ENCODE data around the gene RGS3. TPM values are rescaled to one million over a fixed set of nuclear protein-coding genes. Genes with fewer than 3 reads are reported as not detected.

Gene RGS3
- total RNA-seq, 1 donor from 2014 or later, result 233 TPM

GRCh38 chr9:113504725-113505590, 41.4 kb downstream of the RGS3 start:
- no peak for DNase-seq (ENCODE audit: low spot score)
- intact Hi-C loops (cut with DNase I), result loop anchor here (5.0 kb wide), 2 partner anchors 42 to 82 kb away; no protein-coding TSS in a partner anchor

- intact Hi-C loops (cut with DNase I), result no loop called here
- DNase-seq (ENCODE audit: low spot score), result no peak
These were observed 42.6 kb downstream of the RGS3 start for GRCh38 chr9:113506090-113506589.

DNA sequence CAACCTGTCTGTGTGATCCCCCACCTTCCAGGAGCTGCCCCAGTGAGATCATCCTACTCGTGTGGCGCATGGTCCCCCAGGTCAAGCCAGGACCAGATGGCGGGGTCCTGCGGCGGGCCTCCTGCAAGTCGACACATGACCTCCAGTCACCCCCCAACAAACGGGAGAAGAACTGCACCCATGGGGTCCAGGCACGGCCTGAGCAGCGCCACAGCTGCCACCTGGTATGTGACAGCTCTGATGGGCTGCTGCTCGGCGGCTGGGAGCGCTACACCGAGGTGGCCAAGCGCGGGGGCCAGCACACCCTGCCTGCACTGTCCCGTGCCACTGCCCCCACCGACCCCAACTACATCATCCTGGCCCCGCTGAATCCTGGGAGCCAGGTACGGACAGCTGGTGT, 43.7 kb downstream of the RGS3 start:
- DNase-seq (ENCODE audit: low spot score), result no peak
- intact Hi-C loops (cut with DNase I), result no loop called here

GRCh38 chr9:113508111-113508749, 44.7 kb downstream of the RGS3 start:
- intact Hi-C loops (cut with DNase I), result no loop called here
- DNase-seq (ENCODE audit: low spot score), result no peak

GRCh38 chr9:113509463-113509862, 45.9 kb downstream of the RGS3 start:
- intact Hi-C loops (cut with DNase I), result no loop called here
- no peak for DNase-seq (ENCODE audit: low spot score)

DNA sequence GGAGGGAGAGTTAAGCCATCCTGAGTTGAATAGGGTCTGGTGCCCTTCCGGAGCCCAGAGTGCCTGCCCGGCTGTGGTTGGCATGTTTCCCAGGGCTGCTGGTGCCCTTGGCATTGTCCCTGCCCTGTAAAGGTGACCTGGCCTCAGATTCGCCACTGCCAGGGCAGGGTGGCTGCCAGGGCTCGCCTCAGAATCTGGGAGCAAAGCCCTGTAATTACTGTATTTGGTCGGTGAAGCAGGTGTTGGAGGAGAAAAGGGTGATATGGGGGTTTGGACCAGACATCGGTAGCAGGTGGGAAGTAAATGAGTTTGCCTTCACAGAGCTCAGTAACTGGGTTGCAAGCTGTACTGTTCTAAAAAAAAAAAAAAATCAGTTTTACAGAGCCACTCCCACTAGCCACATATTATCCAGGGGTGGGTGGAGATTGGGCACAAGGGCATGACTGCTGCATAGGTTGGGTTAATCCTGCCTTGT, 47.6 kb downstream of the RGS3 start:
- peak; percentile 84 for DNase-seq (ENCODE audit: low spot score)
- intact Hi-C loops (cut with DNase I), result no loop called here

GRCh38 chr9:113511856-113512761, 48.6 kb downstream of the RGS3 start:
- no peak for DNase-seq (ENCODE audit: low spot score)
- intact Hi-C loops (cut with DNase I), result no loop called here

DNA sequence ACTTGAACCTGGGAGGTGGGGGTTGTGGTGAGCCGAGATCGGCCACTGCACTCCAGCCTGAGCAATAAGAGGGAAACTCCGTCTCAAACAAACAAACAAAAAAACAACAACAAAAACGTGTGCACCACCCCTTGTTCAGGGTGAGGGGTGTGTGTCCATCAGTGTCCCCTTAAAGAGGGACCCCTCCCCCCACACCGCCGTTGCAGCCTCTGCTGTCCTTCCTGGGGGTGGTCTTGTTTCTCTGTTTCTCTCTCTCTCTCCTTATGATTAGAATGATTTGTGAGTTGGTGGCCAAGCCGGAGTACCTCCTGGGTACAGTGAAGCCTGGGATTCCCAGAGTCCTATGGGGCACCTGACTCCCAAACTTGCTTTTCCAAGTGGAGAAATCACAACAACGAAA, 49.6 kb downstream of the RGS3 start:
- intact Hi-C loops (cut with DNase I), result no loop called here
- DNase-seq (ENCODE audit: low spot score), result no peak

- no peak for DNase-seq (ENCODE audit: low spot score)
- intact Hi-C loops (cut with DNase I), result no loop called here
These were observed 50.0 kb downstream of the RGS3 start for GRCh38 chr9:113513536-113513935.

DNA sequence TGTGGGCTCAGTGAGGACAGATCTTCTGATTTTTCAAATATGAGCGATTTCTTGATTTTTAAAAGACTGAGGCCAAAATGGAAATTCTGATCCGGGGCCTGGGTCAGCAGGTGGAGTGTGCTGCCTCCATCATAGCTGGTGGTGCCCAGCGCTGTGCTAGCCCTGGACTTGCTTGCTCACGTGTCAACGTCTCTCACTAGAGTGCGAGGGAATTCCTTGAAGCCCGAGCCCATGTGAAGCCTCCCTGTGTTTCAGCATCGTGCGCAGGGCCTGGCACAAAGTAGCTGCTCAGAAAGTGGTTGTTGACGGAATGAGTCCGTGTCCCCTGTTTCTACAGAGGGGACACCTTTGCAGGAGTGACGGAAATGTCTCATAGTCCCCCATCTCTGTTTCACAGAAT, 50.5 kb downstream of the RGS3 start:
- intact Hi-C loops (cut with DNase I), result no loop called here
- no peak for DNase-seq (ENCODE audit: low spot score)

DNA sequence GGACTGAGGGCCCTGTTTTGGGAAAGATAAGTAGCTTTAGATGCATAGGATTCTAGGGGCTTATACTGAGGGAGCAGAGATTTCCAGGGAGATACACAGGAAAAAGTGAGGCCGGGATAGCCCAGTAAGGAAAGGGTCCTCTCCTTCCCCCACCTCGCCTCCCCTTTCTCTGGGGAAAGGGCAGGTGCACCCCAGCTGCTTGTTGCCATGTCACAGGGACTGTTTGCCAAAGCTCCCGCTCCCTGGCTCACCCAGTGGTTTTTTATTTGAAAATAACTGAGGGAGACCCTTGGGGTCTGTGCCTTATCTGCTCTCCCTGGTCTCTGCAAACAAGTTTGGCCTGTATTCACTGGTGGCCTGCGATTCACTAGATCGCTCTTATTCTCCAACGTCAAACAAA, 51.2 kb downstream of the RGS3 start:
- intact Hi-C loops (cut with DNase I), result no loop called here
- no peak for DNase-seq (ENCODE audit: low spot score)

DNA sequence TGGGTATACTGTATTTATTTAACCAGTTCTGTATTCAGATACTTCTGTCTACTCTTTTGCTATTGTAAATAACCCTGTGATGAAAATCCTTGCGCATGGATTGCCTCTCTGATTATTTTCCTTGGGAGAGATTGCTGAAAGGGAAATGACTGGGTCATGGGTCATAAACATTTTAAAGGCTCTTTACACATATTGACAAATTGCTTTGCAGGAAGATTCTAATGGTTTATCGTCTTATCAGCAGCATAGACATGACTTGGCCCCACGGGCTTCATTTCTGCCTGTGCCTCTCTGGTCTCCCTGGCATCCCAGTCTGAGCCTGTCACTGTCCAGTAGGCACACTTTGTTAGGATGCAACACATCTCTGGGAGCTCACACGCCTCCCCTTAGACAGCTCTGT, 52.3 kb downstream of the RGS3 start:
- intact Hi-C loops (cut with DNase I), result no loop called here
- DNase-seq (ENCODE audit: low spot score), result no peak

DNA sequence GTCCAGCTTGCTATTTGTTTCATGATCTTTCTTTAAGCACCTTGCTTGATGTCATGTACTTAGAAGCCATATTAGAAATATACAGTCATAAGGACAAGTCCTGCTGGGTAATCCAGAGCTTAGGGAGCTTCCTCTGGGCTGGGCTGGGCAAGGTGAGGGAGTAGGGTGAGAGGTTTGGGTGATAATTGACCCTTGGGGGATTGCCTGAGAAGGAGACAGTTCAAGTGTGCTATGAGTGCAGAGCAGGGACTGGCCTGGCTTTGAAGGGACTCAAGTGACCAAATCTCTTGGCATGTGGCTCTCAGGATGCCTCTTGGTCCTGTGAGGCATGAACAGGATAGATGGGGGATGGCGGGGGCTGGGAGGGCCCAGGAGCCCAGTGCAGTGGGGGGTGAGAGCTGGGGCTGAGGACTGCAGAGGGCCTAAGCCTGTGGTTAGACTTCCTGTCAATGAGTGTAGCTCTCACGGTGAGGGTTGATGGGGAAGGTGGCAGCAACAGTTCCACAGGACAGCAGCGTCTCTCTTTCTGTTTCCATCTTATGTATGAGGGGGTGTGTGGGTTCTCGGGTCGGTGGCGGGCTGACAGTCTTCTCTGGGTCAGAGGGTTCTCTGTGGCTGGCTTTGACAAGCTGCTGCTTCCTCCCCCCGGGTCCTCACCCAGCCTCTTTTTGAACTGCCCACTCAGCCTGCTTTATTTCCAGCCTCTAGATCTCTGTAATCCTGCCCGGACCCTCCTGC, 53.5 kb downstream of the RGS3 start:
- intact Hi-C loops (cut with DNase I), result no loop called here
- DNase-seq (ENCODE audit: low spot score), result no peak

DNA sequence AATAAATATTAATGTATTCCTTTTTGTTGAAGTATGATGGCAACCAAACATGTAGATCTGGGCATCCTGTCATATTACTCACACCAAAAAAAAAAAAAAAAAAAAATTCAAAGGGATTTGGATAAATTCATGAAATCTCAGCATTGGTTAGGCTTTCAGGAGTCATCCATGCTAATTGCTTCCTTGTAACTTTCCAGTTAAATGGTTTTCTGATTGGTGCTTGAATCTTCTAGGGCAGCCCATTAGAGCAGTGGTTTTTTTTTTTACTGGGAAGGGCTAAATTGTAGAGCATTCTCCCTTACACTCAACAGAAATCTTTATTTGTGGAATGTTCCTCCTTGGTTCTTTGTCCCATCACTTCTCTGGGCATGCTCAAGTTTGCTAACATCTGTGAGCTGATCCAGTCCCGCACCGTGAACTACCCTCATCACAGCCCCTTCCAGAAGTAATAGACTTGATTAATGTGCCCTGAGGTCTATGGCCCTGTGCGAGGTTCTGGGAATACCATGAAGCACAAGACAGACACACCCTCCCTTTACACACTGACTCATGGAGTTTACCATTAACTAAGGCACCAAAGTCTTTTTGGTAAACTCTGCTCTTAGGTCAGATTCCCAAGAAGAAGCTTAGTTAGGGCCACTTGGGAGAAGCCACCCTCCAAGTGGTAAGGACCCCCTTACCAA, 56.0 kb downstream of the RGS3 start:
- DNase-seq (ENCODE audit: low spot score), result no peak
- intact Hi-C loops (cut with DNase I), result loop anchor here (10.0 kb wide), 1 partner anchor 135 kb away; no protein-coding TSS in a partner anchor

DNA sequence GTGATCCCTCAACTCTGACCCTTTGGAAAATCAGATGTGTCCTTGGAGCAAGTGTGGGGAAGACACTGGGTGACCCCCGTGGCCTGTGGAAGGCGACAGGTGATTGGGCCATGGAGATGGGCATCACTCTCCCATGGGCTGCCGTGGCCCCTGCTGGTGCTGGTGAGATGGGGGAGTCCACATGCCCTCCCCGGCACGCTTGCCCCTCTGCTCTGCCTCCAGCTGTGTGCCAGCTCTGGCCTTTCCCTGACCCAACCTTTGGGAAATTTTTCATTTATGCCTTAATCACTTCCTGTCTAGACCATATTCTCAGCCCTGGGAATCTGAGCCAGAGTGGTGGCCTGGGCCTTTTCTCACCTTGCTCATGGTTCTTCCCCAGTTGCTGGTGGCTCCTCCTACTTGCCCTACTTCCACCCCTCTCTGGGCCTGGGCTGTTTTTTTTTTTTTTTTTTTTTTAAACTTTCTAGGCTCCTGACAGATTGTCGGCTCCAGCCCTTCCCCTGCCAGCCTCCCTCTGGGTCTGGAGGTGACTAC, 56.6 kb downstream of the RGS3 start:
- DNase-seq (ENCODE audit: low spot score), result no peak
- intact Hi-C loops (cut with DNase I), result loop anchor here (10.0 kb wide), 1 partner anchor 135 kb away; no protein-coding TSS in a partner anchor

DNA sequence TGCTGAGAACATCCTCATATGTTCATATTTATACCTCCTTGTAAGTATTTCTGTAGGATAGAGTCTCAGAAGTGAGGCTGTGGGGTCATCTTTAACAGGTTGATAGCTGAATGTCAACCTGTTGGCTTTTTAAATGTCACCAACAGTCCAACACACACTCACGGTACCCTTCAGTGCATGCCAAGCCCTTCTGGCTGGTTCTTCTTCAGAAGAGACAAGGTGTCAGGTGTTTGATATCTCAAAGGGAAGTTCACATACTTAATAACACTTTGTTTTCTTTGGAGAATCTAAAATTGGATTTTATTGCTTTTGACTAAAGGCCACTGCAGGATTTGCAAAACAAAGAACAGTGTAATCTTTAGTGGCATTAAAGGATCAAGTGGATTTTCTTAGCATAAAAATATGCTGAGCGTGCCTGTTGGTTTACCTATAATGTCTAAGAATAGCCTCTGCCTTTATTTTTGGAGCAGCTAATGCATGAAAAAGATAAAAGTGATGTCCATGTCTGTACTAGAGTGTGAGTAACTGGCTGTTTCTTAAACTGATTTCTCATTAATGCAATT, 58.2 kb downstream of the RGS3 start:
- DNase-seq (ENCODE audit: low spot score), result no peak
- intact Hi-C loops (cut with DNase I), result loop anchor here (10.0 kb wide), 1 partner anchor 133 kb away; no protein-coding TSS in a partner anchor

GRCh38 chr9:113522419-113522818, 58.9 kb downstream of the RGS3 start:
- DNase-seq (ENCODE audit: low spot score), result no peak
- intact Hi-C loops (cut with DNase I), result loop anchor here (10.0 kb wide), 1 partner anchor 132 kb away; no protein-coding TSS in a partner anchor

DNA sequence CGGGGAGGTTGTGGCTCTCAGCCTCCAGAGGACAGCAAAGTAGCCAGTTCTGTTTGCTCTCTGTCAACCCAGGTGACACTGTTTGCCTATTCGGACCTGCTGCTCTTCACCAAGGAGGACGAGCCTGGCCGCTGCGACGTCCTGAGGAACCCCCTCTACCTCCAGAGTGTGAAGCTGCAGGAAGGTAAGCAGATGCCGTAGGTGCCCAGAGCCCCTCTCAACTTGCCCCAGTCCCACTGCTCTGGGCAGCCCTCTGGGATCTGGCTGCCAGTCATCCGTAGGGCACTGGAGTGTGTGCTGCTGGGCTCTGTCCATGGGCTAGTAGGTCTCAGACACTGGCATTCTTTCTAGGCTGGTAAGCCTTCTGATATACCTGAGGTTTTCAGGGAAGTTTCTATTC, 59.3 kb downstream of the RGS3 start:
- intact Hi-C loops (cut with DNase I), result loop anchor here (10.0 kb wide), 1 partner anchor 132 kb away; no protein-coding TSS in a partner anchor
- no peak for DNase-seq (ENCODE audit: low spot score)
